Fibroblast of lung (primary cell): ENCODE data around the gene OPA3. TPM values are rescaled to one million over a fixed set of nuclear protein-coding genes. Genes with fewer than 3 reads are reported as not detected.

Source experiments
- DNase-seq, 2 donors: peaks; one replicate each; pipeline versions ENCODE4 v3.0.0 to v3.0.0-alpha.2; 2010; ENCODE audit warnings: low read depth in 2 of 2
- H2AFZ ChIP-seq: 2 replicates; pipeline ENCODE4 v1.5.1; 2012; ENCODE audit warnings: low read length, control low read depth, inconsistent platforms
- H3K27ac ChIP-seq: 2 replicates; pipeline ENCODE4 v1.5.1; 2011; ENCODE audit warnings: low read length, control low read depth; ENCODE audit not compliant: insufficient read depth
- H3K27me3 ChIP-seq: 2 replicates; pipeline ENCODE4 v1.5.1; 2011; ENCODE audit warnings: mild to moderate bottlenecking, low read length; ENCODE audit not compliant: control insufficient read depth, insufficient read depth
- H3K36me3 ChIP-seq: 2 replicates; pipeline ENCODE4 v1.5.1; 2011; ENCODE audit warnings: low read length; ENCODE audit not compliant: control insufficient read depth, insufficient read depth
- H3K4me1 ChIP-seq: 2 replicates; pipeline ENCODE4 v1.5.1; 2011; ENCODE audit warnings: low read length; ENCODE audit not compliant: control insufficient read depth, insufficient read depth; ENCODE audit errors: extremely low read depth
- H3K4me2 ChIP-seq: 2 replicates; pipeline ENCODE4 v1.5.1; 2011; ENCODE audit warnings: low read length, control low read depth; ENCODE audit not compliant: insufficient read depth; ENCODE audit errors: extremely low read depth
- H3K4me3 ChIP-seq, 4 experiments: fragments of 200-600 bp in 1 of 4; sonication (generic) in 1 of 4; replicated peaks in 1 of 4; 2 replicates each; pipeline ENCODE4 v1.5.1; 2011 to 2016; ENCODE audit warnings: low read length in 4 of 4, low read depth in 3 of 4, mild to moderate bottlenecking in 3 of 4, control low read depth in 2 of 4, inconsistent platforms in 1 of 4, mixed read lengths in 1 of 4; ENCODE audit not compliant: insufficient read depth in 1 of 4; ENCODE audit errors: control extremely low read depth in 1 of 4
- H3K79me2 ChIP-seq: 2 replicates; pipeline ENCODE4 v1.5.1; 2012; ENCODE audit warnings: mild to moderate bottlenecking, low read length, inconsistent platforms; ENCODE audit not compliant: control insufficient read depth, insufficient read depth
- H3K9ac ChIP-seq: 2 replicates; pipeline ENCODE4 v1.5.1; 2011; ENCODE audit warnings: mild to moderate bottlenecking, low read length, control low read depth; ENCODE audit not compliant: insufficient read depth
- H3K9me3 ChIP-seq: 2 replicates; pipeline ENCODE4 v1.5.1; 2012; ENCODE audit warnings: low read depth, low read length; ENCODE audit not compliant: control insufficient read depth, insufficient read depth
- H4K20me1 ChIP-seq: 2 replicates; pipeline ENCODE4 v1.5.1; 2011; ENCODE audit warnings: low read length; ENCODE audit not compliant: control insufficient read depth, insufficient read depth; ENCODE audit errors: extremely low read depth
- EZH2 ChIP-seq: IDR thresholded peaks from 2 replicates; pipeline ENCODE4 v1.5.1; 2012; ENCODE audit warnings: low read length, control low read depth, mild to moderate bottlenecking; ENCODE audit errors: missing control alignments
- polyA plus RNA-seq, 2 donors: library from polyadenylated mRNA; depleted of rRNA in 1 of 2; stranded (reverse) in 1 of 2; unstranded in 1 of 2; fragments of >200 nt; gene quantifications; 2 replicates each; pipeline ENCODE4 v1.2.1, GENCODE V29; 2011 to 2012; ENCODE audit warnings: missing spikeins in 1 of 2
- total RNA-seq: library from RNA; depleted of rRNA; stranded (reverse); fragments of >200 nt; gene quantifications from 2 replicates; pipeline ENCODE4 v1.2.1, GENCODE V29; 2014
- TF ChIP-seq, protein P1 (sequence below), 2 donors: IDR thresholded peaks in 1 of 2; conservative IDR thresholded peaks in 1 of 2; 1 replicate in 1 of 2; 2 replicates in 1 of 2; pipeline ENCODE4 v1.5.1; 2011 to 2012; ENCODE audit warnings: low read length in 2 of 2, control low read depth in 1 of 2, inconsistent platforms in 1 of 2, low read depth in 1 of 2, mild to moderate bottlenecking in 1 of 2

OPA3 gene
- total and polyA plus RNA-seq, 2 donors (not counting 1 experiment from before 2014, with no cell fraction given) = 3.8 to 8.3 TPM

DNA sequence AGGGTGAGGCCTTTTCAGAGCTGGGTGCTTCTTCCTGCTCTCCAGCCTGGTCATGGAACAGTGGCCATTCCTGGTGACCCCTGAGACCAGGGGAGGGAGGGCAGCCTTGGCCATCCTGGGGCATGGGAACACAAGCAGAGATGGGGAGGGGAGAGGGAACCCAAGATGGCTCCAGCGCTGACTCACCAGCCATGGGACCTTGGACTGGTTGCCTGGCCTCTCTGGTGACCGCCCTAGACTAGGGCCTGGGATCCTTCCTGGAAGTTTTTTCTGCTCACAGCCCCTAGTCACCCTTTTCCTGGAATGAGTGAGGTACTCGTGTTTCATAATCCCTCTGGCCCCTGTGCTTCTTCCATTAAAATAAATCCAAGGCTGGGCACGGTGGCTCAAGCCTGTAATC is 3.3 kb upstream of the OPA3 start:
- no peak for DNase-seq
- no peaks in the 10 kb centered on the region for H3K27me3 ChIP-seq
- no peaks in the 10 kb centered on the region for H3K36me3 ChIP-seq
- H3K79me2 ChIP-seq = peaks cover 6% of the 10 kb centered on the region
- H2AFZ ChIP-seq = no peak overlapping the region
- H3K4me1 ChIP-seq = no peaks in the 10 kb centered on the region
- no peaks in the 10 kb centered on the region for H4K20me1 ChIP-seq
- no peak overlapping the region for H3K9ac ChIP-seq
- H3K4me3 ChIP-seq = no peak overlapping the region
- no peak for TF ChIP-seq EZH2
- TF ChIP-seq, protein P1, sequence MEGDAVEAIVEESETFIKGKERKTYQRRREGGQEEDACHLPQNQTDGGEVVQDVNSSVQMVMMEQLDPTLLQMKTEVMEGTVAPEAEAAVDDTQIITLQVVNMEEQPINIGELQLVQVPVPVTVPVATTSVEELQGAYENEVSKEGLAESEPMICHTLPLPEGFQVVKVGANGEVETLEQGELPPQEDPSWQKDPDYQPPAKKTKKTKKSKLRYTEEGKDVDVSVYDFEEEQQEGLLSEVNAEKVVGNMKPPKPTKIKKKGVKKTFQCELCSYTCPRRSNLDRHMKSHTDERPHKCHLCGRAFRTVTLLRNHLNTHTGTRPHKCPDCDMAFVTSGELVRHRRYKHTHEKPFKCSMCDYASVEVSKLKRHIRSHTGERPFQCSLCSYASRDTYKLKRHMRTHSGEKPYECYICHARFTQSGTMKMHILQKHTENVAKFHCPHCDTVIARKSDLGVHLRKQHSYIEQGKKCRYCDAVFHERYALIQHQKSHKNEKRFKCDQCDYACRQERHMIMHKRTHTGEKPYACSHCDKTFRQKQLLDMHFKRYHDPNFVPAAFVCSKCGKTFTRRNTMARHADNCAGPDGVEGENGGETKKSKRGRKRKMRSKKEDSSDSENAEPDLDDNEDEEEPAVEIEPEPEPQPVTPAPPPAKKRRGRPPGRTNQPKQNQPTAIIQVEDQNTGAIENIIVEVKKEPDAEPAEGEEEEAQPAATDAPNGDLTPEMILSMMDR (conservative IDR thresholded peaks at IDR 0.05 in 1 of 2, IDR thresholded peaks at IDR 0.05 in 1 of 2; ENCODE audit: low read depth in 1 of 2, low read length in 2 of 2) = no peak
- H3K9me3 ChIP-seq = no peaks in the 10 kb centered on the region
- no peak overlapping the region for H3K27ac ChIP-seq
- H3K4me2 ChIP-seq = no peak overlapping the region

DNA sequence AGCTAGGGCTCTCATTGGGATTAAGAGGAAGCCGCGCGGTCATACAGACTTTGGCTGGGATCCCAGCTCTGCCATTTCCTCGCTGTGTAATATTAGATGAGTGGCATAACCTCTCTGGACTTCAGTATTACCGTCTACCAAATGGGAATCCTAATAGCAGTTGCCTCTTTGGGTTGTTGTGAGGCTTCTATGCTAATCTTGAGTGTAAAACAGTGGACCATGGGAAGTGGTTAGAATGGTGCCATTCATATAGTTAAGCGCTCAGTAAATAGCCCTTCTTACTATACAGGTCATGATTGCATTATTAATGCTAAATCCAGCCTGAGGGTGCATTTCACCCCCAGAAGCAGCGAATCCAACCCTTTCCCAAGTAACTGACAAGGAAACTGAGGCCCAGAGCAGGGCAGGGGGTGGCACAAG is 566 bp upstream of the OPA3 start:
- Histone ChIP-seq H2AFZ (peak overlapping the region; percentile 30), H3K4me3 (peak overlapping the region; percentile 16 to 81 (median 49)), H3K27me3 (no peaks in the 10 kb centered on the region), H3K4me2 (peak overlapping the region; percentile 61), H4K20me1 (no peaks in the 10 kb centered on the region), H3K4me1 (no peaks in the 10 kb centered on the region), H3K36me3 (no peaks in the 10 kb centered on the region), H3K27ac (peak overlapping the region; percentile 97), H3K9ac (peak overlapping the region; percentile 34), H3K79me2 (peaks cover 9% of the 10 kb centered on the region), H3K9me3 (no peaks in the 10 kb centered on the region)
- TF ChIP-seq, protein P1 (conservative IDR thresholded peaks at IDR 0.05 in 1 of 2, IDR thresholded peaks at IDR 0.05 in 1 of 2; ENCODE audit: low read depth in 1 of 2, low read length in 2 of 2) = no peak
- TF ChIP-seq EZH2 = no peak
- DNase-seq = no peak

DNA sequence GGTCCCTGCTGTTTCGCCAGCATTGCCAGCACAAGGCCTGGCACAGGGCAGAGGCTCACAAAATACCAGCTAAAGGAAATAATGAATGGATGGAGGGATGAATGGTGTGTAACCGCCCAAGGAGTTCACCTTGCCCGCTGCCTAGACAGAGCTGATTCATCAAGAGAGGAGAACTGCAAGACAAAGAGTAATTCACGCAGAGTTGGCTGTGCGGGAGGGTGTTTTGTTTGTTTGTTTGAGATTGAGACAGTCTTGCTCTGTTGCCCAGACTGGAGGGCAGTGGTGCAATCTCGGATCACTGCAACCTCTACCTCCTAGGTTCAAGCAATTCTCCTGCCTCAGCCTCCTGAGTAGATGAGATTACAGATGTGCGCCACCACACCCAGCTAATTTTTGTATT is 3.0 kb downstream of the OPA3 start:
- peak in 1 of 2 donors; percentile 27 for DNase-seq
- TF ChIP-seq EZH2 = no peak
- TF ChIP-seq, protein P1 (conservative IDR thresholded peaks at IDR 0.05 in 1 of 2, IDR thresholded peaks at IDR 0.05 in 1 of 2; ENCODE audit: low read depth in 1 of 2, low read length in 2 of 2) = no peak

More for the DNA sequence above, 3.0 kb downstream of the OPA3 start:
- Histone ChIP-seq H3K4me1 (peaks cover 11% of the 10 kb centered on the region), H3K36me3 (no peaks in the 10 kb centered on the region), H3K9ac (no peak overlapping the region), H3K4me3 (no peak overlapping the region), H3K27ac (no peak overlapping the region), H3K4me2 (no peak overlapping the region), H4K20me1 (no peaks in the 10 kb centered on the region), H2AFZ (no peak overlapping the region), H3K9me3 (no peaks in the 10 kb centered on the region), H3K27me3 (no peaks in the 10 kb centered on the region), H3K79me2 (peaks cover 9% of the 10 kb centered on the region)
